ENCODE measurements around the gene UNC13C. TPM values are rescaled to one million over a fixed set of nuclear protein-coding genes. Genes with fewer than 3 reads are reported as not detected.

UNC13C gene
- total RNA-seq, 1 experiment from 2014 or later = not detected

GRCh38 chr15:54321426-54321825 lies 343.2 kb downstream of the UNC13C start (continued):
- TF ChIP-seq, protein P1, sequence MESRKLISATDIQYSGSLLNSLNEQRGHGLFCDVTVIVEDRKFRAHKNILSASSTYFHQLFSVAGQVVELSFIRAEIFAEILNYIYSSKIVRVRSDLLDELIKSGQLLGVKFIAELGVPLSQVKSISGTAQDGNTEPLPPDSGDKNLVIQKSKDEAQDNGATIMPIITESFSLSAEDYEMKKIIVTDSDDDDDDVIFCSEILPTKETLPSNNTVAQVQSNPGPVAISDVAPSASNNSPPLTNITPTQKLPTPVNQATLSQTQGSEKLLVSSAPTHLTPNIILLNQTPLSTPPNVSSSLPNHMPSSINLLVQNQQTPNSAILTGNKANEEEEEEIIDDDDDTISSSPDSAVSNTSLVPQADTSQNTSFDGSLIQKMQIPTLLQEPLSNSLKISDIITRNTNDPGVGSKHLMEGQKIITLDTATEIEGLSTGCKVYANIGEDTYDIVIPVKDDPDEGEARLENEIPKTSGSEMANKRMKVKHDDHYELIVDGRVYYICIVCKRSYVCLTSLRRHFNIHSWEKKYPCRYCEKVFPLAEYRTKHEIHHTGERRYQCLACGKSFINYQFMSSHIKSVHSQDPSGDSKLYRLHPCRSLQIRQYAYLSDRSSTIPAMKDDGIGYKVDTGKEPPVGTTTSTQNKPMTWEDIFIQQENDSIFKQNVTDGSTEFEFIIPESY (IDR thresholded peaks at IDR 0.05; ENCODE audit: extremely low read depth, insufficient replicate concordance, low read length) = no peak
- TF ChIP-seq ZNF274 (IDR thresholded peaks at IDR 0.05; ENCODE audit: low read depth, low read length) (no peak), EZH2phosphoT487 (IDR thresholded peaks at IDR 0.05; ENCODE audit: borderline replicate concordance) (no peak)

DNA sequence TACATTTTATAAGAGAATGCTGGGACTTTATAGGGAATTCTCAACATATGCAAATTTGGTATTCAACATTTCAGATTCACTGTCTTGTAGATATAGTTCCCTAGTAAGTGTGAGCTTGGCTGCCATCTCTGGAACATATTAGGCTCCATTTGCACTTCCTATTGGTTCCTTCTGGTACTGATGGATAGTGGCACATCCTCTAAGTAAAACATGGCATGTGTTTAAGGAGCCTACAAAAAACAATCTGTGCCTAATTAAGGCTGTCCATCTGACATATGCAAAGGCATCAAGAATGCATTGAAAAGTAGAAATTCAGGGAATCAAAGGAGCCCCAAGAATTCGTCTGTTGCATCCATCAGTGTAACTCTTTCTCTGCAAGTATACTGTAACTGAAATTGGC lies 344.1 kb downstream of the UNC13C start:
- Histone ChIP-seq H3K36me3 (ENCODE audit: control insufficient read depth in 1 of 2, insufficient read depth in 2 of 2, low read length in 2 of 2) (no peaks in the 10 kb centered on the region), H3K79me2 (ENCODE audit: insufficient read depth, low read length) (no peaks in the 10 kb centered on the region), H3K9me2 (ENCODE audit: insufficient read depth) (no peaks in the 10 kb centered on the region), H3K4me2 (ENCODE audit: low read length) (no peak overlapping the region), H2AFZ (ENCODE audit: low read depth, low read length, poor library complexity, severe bottlenecking) (no peak overlapping the region), H3K9ac (ENCODE audit: low read length) (no peak overlapping the region), H3K9me3 (ENCODE audit: control insufficient read depth in 1 of 2, insufficient read depth in 1 of 2, low read depth in 1 of 2, low read length in 2 of 2) (peaks cover 5 to 36% of the 10 kb centered on the region in 2 experiments; a peak in 2 of 4 replicates), H3K4me1 (ENCODE audit: control insufficient read depth in 1 of 2, insufficient read depth in 2 of 2, low read length in 2 of 2) (no peaks in the 10 kb centered on the region), H3K27me3 (ENCODE audit: insufficient read depth, low read length) (no peaks in the 10 kb centered on the region), H3K4me3 (replicated peaks in 1 of 2; ENCODE audit: low read depth in 1 of 2, low read length in 2 of 2) (no peak overlapping the region), H4K20me1 (ENCODE audit: insufficient read depth) (no peaks in the 10 kb centered on the region), H3K27ac (ENCODE audit: low read depth, low read length) (no peak overlapping the region)
- no peak for DNase-seq (ENCODE audit: low read depth, low spot score)
- CTCF ChIA-PET = no interaction called here
- no TSS peak for BruUV-seq (replicated peaks)
- TF ChIP-seq RAD21 (IDR thresholded peaks at IDR 0.05; ENCODE audit: low read depth) (no peak), EZH2 (IDR thresholded peaks at IDR 0.05) (no peak), REST (IDR thresholded peaks at IDR 0.05; ENCODE audit: low read depth) (no peak), SRF (IDR thresholded peaks at IDR 0.05; ENCODE audit: low read depth) (no peak), CBX3 (IDR thresholded peaks at IDR 0.05; ENCODE audit: low read depth) (no peak), TCF7L2 (IDR thresholded peaks at IDR 0.05; ENCODE audit: borderline replicate concordance, extremely low read depth, insufficient read depth, insufficient read length) (no peak), JUND (IDR thresholded peaks at IDR 0.05) (no peak), EGR1 (IDR thresholded peaks at IDR 0.05; ENCODE audit: low read depth) (no peak), ZNF274 (IDR thresholded peaks at IDR 0.05; ENCODE audit: low read depth, low read length) (no peak), POLR2A (IDR thresholded peaks at IDR 0.05; ENCODE audit: borderline replicate concordance, extremely low read depth, insufficient read depth, insufficient read length) (no peak)
- TF ChIP-seq, protein P2, sequence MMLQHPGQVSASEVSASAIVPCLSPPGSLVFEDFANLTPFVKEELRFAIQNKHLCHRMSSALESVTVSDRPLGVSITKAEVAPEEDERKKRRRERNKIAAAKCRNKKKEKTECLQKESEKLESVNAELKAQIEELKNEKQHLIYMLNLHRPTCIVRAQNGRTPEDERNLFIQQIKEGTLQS (IDR thresholded peaks at IDR 0.05) = no peak
- TF ChIP-seq, protein P3, sequence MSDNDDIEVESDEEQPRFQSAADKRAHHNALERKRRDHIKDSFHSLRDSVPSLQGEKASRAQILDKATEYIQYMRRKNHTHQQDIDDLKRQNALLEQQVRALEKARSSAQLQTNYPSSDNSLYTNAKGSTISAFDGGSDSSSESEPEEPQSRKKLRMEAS (IDR thresholded peaks at IDR 0.05) = no peak
- intact Hi-C loops (cut with micrococcal nuclease) = no loop called here
- RAD21 ChIA-PET (ENCODE audit: low non-redundant PET in 1 of 2, low total read pairs in 2 of 2, uncharacterized antibody in 2 of 2, unreplicated experiment in 2 of 2) = no interaction called here
- ATAC-seq = no peak
- POLR2A ChIA-PET = no interaction called here

Measured in HCT116 (cell line).